GM19351 (cell line): ENCODE results near the gene FABP7.

Experiments
- ATAC-seq: cut with Tn5 transposase; IDR thresholded peaks from one replicate; pipeline ENCODE4 v1.9.1; 2021; ENCODE audit warnings: mild to moderate bottlenecking, moderate library complexity; ENCODE audit not compliant: unreplicated experiment

FABP7 gene

GRCh38 chr6:122755901-122756300, 23.6 kb upstream of the FABP7 start:
- no peak for ATAC-seq

GRCh38 chr6:122758927-122759334, 20.6 kb upstream of the FABP7 start:
- peak; percentile 99 for ATAC-seq

- no peak for ATAC-seq
Measured at GRCh38 chr6:122760330-122760729, 19.2 kb upstream of the FABP7 start.

DNA sequence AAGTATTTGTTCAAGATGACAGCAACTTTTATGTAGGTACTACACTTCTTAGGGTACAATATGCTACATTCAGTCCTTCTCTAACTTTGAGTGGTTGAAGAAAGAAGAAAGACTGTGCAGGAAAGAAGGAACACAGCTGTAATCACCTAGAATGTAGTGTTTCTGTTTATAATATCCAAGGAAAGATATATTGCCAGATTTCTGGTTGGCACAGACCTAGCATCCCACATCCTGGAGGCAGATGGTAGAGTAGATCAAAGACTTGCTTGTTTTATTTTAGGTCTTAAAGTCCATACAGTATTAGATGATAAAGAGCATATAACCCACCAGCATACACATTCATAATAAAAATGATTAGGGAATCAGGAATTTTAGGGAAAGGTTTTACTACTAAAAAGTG, 13.3 kb upstream of the FABP7 start:
- ATAC-seq, result no peak

DNA sequence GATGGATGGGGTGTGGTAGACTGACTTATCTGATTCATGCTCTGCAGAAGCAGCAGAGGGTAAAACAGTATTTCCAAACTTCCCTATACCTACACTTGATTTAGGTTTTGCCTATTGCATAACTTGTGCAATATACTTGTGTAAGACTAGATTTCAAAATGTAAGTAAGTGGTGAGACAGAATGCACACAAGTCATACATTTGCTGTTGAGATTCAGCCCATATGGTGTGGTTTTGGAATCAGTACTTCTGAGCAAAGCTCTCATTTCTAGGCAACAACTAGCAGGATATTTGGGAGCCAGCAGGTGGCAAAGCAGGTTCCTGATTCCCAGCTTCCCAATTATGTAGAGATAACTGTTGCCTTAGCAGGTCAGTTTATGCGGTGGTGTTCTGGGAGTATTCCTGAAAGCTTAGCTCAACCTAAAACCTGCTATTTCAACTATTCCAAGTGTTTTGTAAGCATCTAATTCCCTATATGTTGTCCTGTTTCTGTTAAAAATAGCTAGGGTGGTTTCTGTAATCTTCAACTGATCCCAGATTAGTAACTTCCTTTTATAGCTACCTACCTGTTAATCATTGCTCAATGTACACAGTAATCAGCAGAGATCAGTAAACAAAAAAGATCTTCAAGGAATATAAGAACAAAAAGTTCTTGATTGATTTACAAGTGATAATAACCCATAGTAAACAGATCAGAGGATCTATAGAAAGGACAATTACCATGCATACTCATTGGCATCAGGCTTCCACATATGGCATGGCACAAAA, 8.5 kb upstream of the FABP7 start:
- ATAC-seq, result no peak

DNA sequence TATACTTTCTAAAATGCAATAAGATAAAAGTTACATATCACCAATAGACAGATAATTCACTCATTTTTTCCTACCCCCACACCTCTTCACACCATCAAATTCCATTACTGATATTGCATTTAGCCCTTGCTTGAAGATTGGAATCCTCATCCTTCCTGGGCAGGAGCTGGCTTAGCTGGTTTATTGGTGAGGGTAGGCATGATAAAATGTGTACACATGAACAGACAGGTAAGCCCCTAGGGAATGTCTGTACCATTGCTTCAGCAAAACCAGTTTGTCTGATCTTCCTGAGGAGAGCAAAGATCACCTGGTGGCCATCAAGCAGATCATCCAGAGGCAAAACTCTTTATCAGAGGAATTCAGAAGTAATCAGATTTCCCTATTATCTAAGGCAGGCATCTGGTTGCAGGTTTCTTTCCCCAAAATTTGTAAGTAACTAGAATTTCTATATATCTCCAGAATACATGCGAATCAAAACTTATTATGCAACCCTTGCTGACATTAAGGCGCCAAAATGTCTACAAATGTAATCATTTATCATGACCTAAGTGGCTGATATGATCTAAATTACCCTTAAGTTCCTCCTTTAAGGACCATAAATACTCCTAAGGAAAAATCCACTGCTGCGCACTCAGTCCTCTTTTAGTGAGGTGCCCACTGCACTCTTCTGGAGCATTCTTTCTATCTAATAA, 6.6 kb upstream of the FABP7 start:
- no peak for ATAC-seq

GRCh38 chr6:122775975-122776374, 3.5 kb upstream of the FABP7 start:
- no peak for ATAC-seq

- no peak for ATAC-seq
Measured at GRCh38 chr6:122778302-122778701, 1.2 kb upstream of the FABP7 start.

DNA sequence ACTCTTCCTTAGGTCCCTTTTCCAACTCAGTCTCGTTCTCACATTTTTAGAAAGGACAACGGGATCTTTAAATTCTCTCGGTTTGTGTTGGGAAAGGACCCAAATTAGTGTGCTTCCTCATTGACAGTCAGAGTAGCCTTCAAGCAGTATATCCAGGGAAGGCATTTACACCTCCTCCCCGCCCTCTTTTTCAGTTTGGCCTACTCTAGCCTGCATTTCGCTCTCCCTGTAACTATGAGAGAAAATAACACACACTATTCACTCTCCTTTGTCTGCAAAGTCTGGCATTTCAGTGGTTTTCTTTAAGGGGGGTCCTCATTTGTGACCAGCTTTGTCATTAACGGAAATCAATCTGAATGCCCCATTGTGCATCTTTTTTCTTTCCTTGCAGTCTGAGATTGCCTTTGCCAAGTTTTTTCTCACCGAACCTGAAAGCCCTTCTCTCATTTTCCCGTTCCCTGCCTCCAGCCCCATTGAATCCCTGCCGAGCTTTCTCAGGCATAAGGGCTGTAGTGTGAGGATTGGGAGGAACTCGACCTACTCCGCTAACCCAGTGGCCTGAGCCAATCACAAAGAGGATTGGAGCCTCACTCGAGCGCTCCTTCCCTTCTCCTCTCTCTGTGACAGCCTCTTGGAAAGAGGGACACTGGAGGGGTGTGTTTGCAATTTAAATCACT, 393 bp upstream of the FABP7 start:
- ATAC-seq, result no peak

GRCh38 chr6:122780114-122780513, 598 bp downstream of the FABP7 start:
- ATAC-seq, result no peak

- ATAC-seq, result no peak
Measured at GRCh38 chr6:122781716-122782115, 2.2 kb downstream of the FABP7 start.

DNA sequence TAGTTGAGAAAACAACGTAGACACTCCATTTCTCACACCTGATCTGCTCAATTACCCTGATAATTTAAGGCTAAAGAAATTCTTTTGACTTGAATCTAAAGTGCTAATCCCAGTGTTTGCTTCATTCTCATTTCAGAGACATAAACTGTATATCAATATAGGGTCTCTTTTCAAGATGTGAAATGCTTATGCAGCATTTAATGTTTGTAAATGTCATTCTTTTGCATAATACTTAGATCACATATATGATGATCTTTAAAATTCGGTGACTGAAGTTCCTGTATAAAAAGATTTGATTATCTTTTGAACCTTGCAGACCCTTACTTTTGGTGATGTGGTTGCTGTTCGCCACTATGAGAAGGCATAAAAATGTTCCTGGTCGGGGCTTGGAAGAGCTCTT, 3.9 kb downstream of the FABP7 start:
- no peak for ATAC-seq

GRCh38 chr6:122785891-122786290, 6.4 kb downstream of the FABP7 start:
- no peak for ATAC-seq

GRCh38 chr6:122787721-122788120, 8.2 kb downstream of the FABP7 start:
- no peak for ATAC-seq

DNA sequence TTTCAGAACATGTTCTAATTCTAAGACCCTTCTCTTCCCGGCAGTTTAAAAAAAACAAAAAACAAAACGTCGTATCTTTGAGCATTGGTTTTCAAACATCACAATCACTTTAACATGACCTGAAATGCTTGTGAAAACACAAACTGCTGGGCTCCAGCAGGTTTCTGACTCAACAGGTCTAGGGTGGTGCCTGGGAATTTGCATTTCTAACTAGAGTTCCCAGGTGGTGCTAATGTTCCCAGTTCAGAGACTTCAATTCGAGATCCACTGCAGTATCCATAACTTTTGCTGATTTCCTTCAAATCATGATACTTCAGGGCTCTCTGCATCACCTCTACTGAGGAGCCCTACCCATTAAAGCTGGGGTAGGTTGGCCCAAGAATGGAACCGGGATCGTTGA, 8.7 kb downstream of the FABP7 start:
- no peak for ATAC-seq

DNA sequence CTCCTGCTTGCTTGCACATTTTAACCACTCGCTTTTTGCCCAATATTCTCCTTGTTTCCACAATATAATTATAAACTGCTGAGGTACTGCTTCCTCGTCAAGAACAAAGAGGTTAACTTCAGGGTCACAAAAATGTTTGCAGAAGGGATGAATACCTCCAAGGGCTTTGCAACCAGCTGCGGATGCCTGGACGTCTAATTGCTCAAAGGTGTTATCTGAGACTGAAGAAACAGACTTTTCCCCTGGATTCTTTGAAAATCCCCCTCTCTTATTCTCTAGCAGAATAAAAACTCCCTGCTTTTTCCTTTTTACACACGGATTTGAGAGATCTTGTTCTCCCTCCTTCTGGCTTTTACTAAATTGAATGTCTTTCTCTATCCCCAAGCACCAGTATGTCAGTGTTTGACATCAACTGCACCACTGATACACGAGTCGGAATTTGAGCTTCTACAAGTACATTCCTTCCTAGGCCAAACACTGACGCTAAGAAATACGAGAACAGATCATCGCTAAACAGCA, 9.2 kb downstream of the FABP7 start:
- ATAC-seq, result no peak

DNA sequence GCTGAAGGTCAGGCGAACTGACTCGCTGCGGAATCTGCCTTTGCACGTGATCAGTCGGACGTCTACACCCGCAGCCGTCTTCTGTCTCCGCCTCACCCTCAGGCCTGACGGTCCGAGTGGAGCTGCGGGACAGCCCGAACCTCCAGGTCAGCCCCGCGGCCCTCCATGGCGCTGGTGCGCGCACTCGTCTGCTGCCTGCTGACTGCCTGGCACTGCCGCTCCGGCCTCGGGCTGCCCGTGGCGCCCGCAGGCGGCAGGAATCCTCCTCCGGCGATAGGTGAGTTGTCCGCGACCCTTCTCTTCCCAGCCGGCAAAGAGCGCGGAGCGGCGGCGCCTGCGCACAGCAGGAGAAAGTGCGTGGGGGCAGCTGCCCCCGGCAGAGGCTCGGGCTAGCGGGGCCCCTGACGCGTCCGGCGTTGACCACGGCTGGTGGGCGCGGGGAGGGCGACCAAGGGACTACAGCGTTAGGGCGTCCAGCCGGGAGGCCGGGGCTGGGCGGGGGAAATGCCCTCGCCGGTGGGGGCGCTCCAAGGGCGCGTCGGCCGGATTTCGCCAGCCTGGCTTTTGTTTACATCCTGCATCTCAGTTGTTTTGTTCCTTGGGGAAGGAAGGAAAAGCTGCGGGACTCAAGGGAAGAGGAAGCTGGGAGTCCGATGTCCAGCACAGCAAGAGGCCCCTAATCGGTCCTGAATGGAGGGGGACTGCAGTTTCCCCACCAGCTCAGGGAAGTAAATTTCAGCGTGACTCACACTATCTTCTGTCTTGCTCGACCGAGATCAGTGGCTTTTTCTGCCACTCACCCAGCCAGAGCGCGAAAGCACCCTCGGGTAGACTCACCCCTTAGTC, 9.9 kb downstream of the FABP7 start, which contains the start of gene SMPDL3A:
Gene SMPDL3A, plus strand, starts transcription at position 77 of the 846 bp plus-strand sequence. Its CDS starts 89 bp downstream, at position 166.
- ATAC-seq, result peak; percentile 60

- no peak for ATAC-seq
Measured at GRCh38 chr6:122790028-122790422, 10.5 kb downstream of the FABP7 start.

DNA sequence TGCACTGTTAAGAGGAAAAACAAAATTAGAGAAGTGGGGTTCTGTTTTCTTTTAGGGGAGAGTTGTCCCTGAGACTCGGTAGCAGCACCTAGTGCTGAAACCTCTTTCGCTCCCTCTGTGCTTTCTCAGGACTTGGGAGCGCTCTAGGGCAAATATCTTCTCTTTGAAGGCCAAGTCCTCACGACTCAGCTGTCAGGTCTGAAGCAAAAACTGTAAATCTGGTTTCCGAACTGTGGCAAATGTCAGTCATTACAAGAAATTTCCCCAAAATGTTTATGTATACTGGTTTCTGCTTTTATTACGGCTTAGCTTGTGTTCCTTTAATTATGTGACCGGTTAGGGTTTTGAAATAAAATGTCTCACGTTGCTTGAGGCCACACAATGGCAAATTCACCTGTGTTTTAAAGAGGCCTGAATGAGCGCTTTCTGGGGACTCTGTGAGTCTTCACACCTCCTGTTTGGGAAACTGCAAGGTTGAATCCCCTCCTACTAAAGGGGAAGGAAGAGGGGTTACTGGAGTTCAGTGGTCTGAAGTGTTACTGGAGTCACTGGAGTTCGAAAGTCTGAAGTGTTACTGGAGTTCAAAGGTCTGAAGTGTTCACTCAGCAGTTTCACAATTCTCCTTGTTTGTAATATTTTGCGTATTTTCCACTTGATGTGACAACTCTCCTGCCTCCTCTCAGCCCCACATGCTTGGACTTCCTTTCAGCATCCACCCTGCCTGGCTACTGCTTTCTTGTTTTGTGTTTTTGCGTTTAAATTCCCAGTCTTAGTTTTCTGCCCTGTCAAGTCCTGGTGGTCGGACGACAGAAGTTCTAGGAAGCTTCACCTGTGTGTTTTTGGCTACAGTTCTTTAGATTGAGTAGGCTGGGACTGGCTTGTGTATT, 11.2 kb downstream of the FABP7 start:
- ATAC-seq, result no peak

GRCh38 chr6:122791310-122791679, 11.8 kb downstream of the FABP7 start:
- no peak for ATAC-seq
